LHCN-M2 (cell line): Measurements from ENCODE around the gene ANO10. TPM values are rescaled to one million over a fixed set of nuclear protein-coding genes. Genes with fewer than 3 reads are reported as not detected.

Experiments
- DNase-seq: peaks from one replicate; pipeline ENCODE4 v3.0.0-alpha.2; 2012; ENCODE audit warnings: low read depth
- total RNA-seq: library from RNA; depleted of rRNA; stranded (reverse); fragments of >200 nt; gene quantifications from 2 replicates; pipeline ENCODE4 v1.2.3, GENCODE V29; 2014

The ANO10 gene
- total RNA-seq, 1 experiment from 2014 or later = 50.9 TPM

- DNase-seq = peak; percentile 3
These were observed 242.5 kb downstream of the ANO10 start for GRCh38 chr3:43379343-43379742.

GRCh38 chr3:43378066-43378935, 243.5 kb downstream of the ANO10 start:
- DNase-seq = peak; percentile 39

GRCh38 chr3:43373560-43373928, 248.3 kb downstream of the ANO10 start:
- DNase-seq = peak; percentile 8

GRCh38 chr3:43372809-43373559, 248.8 kb downstream of the ANO10 start:
- DNase-seq = no peak

GRCh38 chr3:43372007-43372740, 249.6 kb downstream of the ANO10 start:
- no peak for DNase-seq

- DNase-seq = no peak
These were observed 250.3 kb downstream of the ANO10 start for GRCh38 chr3:43371494-43371893.

GRCh38 chr3:43370293-43370980, 251.4 kb downstream of the ANO10 start:
- no peak for DNase-seq

- no peak for DNase-seq
These were observed 252.2 kb downstream of the ANO10 start for GRCh38 chr3:43369404-43370292.

- DNase-seq = no peak
These were observed 254.9 kb downstream of the ANO10 start for GRCh38 chr3:43366885-43367284.

- no peak for DNase-seq
These were observed 255.3 kb downstream of the ANO10 start for GRCh38 chr3:43366481-43366880.

GRCh38 chr3:43365601-43366305, 256.1 kb downstream of the ANO10 start:
- DNase-seq = no peak

- DNase-seq = no peak
These were observed 256.9 kb downstream of the ANO10 start for GRCh38 chr3:43364926-43365325.

GRCh38 chr3:43364494-43364893, 257.3 kb downstream of the ANO10 start:
- no peak for DNase-seq

- peak; percentile 81 for DNase-seq
These were observed 258.1 kb downstream of the ANO10 start for GRCh38 chr3:43363621-43364266.

GRCh38 chr3:43362961-43363360, 258.9 kb downstream of the ANO10 start:
- DNase-seq = no peak

GRCh38 chr3:43362183-43362582, 259.6 kb downstream of the ANO10 start:
- no peak for DNase-seq

GRCh38 chr3:43361077-43361476, 260.7 kb downstream of the ANO10 start:
- no peak for DNase-seq

- DNase-seq = peak; percentile 17
These were observed 265.8 kb downstream of the ANO10 start for GRCh38 chr3:43356033-43356432.
